ENCODE results near the gene GPS2.

The GPS2 gene

GRCh38 chr17:7356072-7356549 lies 41.0 kb upstream of the GPS2 start:
- peak; percentile 94 for TF ChIP-seq CTCF (IDR thresholded peaks at IDR 0.05; ENCODE audit: insufficient read depth, low read length, missing control alignments)
- no peak for DNase-seq (ENCODE audit: low read depth, low spot score)
- POLR2A ChIA-PET = interaction anchor here (0.8 to 1.0 kb wide), 3 partner anchors 27 to 205 kb away, joined by 3 to 4 read pairs (median 3); no protein-coding TSS in a partner anchor
- CTCF ChIA-PET = interaction anchor here (0.7 to 5.4 kb wide), 35 partner anchors 9 to 234 kb away, joined by 3 to 67 read pairs (median 5); partner anchors contain the start of genes ACAP1, FGF11, NLGN2 and SENP3
- no peak overlapping the region for H3K4me3 ChIP-seq (ENCODE audit: low read depth, low read length)

- no peak overlapping the region for H3K4me3 ChIP-seq (ENCODE audit: low read depth, low read length)
- DNase-seq (ENCODE audit: low read depth, low spot score) = no peak
- ChIA-PET CTCF (interaction anchor here (0.7 to 5.4 kb wide), 31 partner anchors 9 to 234 kb away, joined by 3 to 67 read pairs (median 5); partner anchors contain the start of genes ACAP1, FGF11, NLGN2 and SENP3), POLR2A (interaction anchor here (0.8 to 1.1 kb wide), 4 partner anchors 25 to 205 kb away, joined by 3 to 4 read pairs (median 3); no protein-coding TSS in a partner anchor)
- no peak for TF ChIP-seq CTCF (IDR thresholded peaks at IDR 0.05; ENCODE audit: insufficient read depth, low read length, missing control alignments)
Measured at GRCh38 chr17:7355573-7355972, 40.4 kb upstream of the GPS2 start.

GRCh38 chr17:7355053-7355452 lies 39.9 kb upstream of the GPS2 start, which contains the start of gene TMEM95:
Gene TMEM95 (plus strand): TSS chr17:7355156. CDS start chr17:7355205, 49 bp downstream.
- ChIA-PET CTCF (interaction anchor here (1.0 to 5.4 kb wide), 26 partner anchors 7 to 235 kb away, joined by 3 to 67 read pairs (median 6); partner anchors contain the start of genes ACAP1, FGF11, SENP3 and SOX15), POLR2A (interaction anchor here (1.1 to 2.7 kb wide), 2 partner anchors 25 to 129 kb away, joined by 3 to 10 read pairs; partner anchors contain the start of gene POLR2A)
- TF ChIP-seq CTCF (IDR thresholded peaks at IDR 0.05; ENCODE audit: insufficient read depth, low read length, missing control alignments) = no peak
- H3K4me3 ChIP-seq (ENCODE audit: low read depth, low read length) = peak within 1 kb of the TSS; percentile 9; the same call in 1 of the 2 replicates
- DNase-seq (ENCODE audit: low read depth, low spot score) = no peak

GRCh38 chr17:7354262-7354843 lies 39.2 kb upstream of the GPS2 start:
- POLR2A ChIA-PET = interaction anchor here (1.1 to 2.7 kb wide), 2 partner anchors 26 to 130 kb away, joined by 3 to 10 read pairs; partner anchors contain the start of gene POLR2A
- H3K4me3 ChIP-seq (ENCODE audit: low read depth, low read length) = peak overlapping the region; percentile 9; the same call in 1 of the 2 replicates
- no peak for TF ChIP-seq CTCF (IDR thresholded peaks at IDR 0.05; ENCODE audit: insufficient read depth, low read length, missing control alignments)
- CTCF ChIA-PET = interaction anchor here (0.9 to 5.4 kb wide), 10 partner anchors 8 to 207 kb away, joined by 3 to 67 read pairs (median 10); partner anchors contain the start of genes FGF11, SENP3, SPEM2 and TMEM102
- no peak for DNase-seq (ENCODE audit: low read depth, low spot score)

- ChIA-PET CTCF (interaction anchor here (1.2 to 5.4 kb wide), 5 partner anchors 9 to 208 kb away, joined by 4 to 67 read pairs (median 42); partner anchors contain the start of genes FGF11, SENP3 and TMEM102), POLR2A (interaction anchor here (0.5 to 2.7 kb wide), 2 partner anchors 74 to 131 kb away, joined by 3 to 10 read pairs; partner anchors contain the start of gene POLR2A)
- H3K4me3 ChIP-seq (ENCODE audit: low read depth, low read length) = peak overlapping the region; percentile 96
- TF ChIP-seq CTCF (IDR thresholded peaks at IDR 0.05; ENCODE audit: insufficient read depth, low read length, missing control alignments) = no peak
- no peak for DNase-seq (ENCODE audit: low read depth, low spot score)
Measured at GRCh38 chr17:7352910-7353635, 37.9 kb upstream of the GPS2 start.
